HCEC 1CT (cell line): Measurements from ENCODE around the gene ABHD17B.

Experiments
- DNase-seq: peaks from one replicate; pipeline ENCODE4 v3.0.0-alpha.2; 2017

ABHD17B gene

GRCh38 chr9:71816916-71817451, 94.0 kb downstream of the ABHD17B start:
- DNase-seq, result no peak
